GM12878 (cell line): ENCODE measurements around the gene HS6ST1. TPM values are rescaled to one million over a fixed set of nuclear protein-coding genes. Genes with fewer than 3 reads are reported as not detected.

Experiments used
- GATAD2B ChIP-seq: fragments of 450-650 bp; conservative IDR thresholded peaks from 2 replicates; pipeline ENCODE4 v1.6.1; 2017; ENCODE audit warnings: low read depth, mild to moderate bottlenecking, moderate library complexity
- JUNB ChIP-seq: IDR thresholded peaks from 2 replicates; pipeline ENCODE4 v1.6.1; 2016; ENCODE audit warnings: antibody characterized with exemption, mild to moderate bottlenecking
- KDM1A ChIP-seq: fragments of 200-600 bp; sonication (generic); IDR thresholded peaks from 2 replicates; pipeline ENCODE4 v1.6.1; 2016; ENCODE audit warnings: borderline replicate concordance
- MTA2 ChIP-seq: fragments of 450-650 bp; IDR thresholded peaks from 2 replicates; pipeline ENCODE4 v1.6.1; 2016; ENCODE audit warnings: low read depth, mild to moderate bottlenecking, moderate library complexity
- MYB ChIP-seq: fragments of 150-350 bp; IDR thresholded peaks from 2 replicates; pipeline ENCODE4 v1.6.1; 2014; ENCODE audit warnings: mild to moderate bottlenecking, low read depth, low read length, borderline replicate concordance
- STAT1 ChIP-seq: fragments of 450-650 bp; conservative IDR thresholded peaks from 2 replicates; pipeline ENCODE4 v1.6.1; 2014; ENCODE audit warnings: antibody characterized with exemption, mild to moderate bottlenecking
- ZNF207 ChIP-seq: fragments of 450-650 bp; IDR thresholded peaks from 2 replicates; pipeline ENCODE4 v1.6.1; 2014; ENCODE audit warnings: antibody characterized with exemption, mild to moderate bottlenecking, borderline replicate concordance
- polyA plus RNA-seq, 11 experiments: library from polyadenylated mRNA; depleted of rRNA in 4 of 11; unstranded in 6 of 11; stranded (reverse) in 5 of 11; fragments of >200 nt; fragmentation: Nextera tagmentation in 4 of 11; fragmentation: Illumina TruSeq in 1 of 11; extraction: Ambion mirVana in 4 of 11; extraction: Trizol in 1 of 11; gene quantifications; 1 replicate in 1 of 11; 2 replicates in 10 of 11; pipeline versions ENCODE4 v1.2.1 to v1.2.3, GENCODE V29; 2011 to 2016; ENCODE audit warnings: inconsistent platforms in 2 of 11, missing spikeins in 2 of 11, low read depth in 1 of 11
- total RNA-seq, 4 experiments: library from RNA; depleted of rRNA in 3 of 4; stranded (reverse); fragments of >200 nt in 3 of 4; fragmentation: Illumina TruSeq in 1 of 4; extraction: Trizol in 1 of 4; gene quantifications; 2 replicates each; pipeline versions ENCODE4 v1.2.1 to v1.2.3, GENCODE V29; 2013 to 2021
- TF ChIP-seq, protein P1 (sequence below): IDR thresholded peaks from 2 replicates; pipeline ENCODE4 v1.6.1; 2012; ENCODE audit warnings: mild to moderate bottlenecking, low read depth, low read length
- TF ChIP-seq, protein P2 (sequence below): fragments of 450-650 bp; IDR thresholded peaks from 2 replicates; pipeline ENCODE4 v1.6.1; 2018; ENCODE audit warnings: mild to moderate bottlenecking, low read depth, moderate library complexity; ENCODE audit not compliant: partially characterized antibody
- TF ChIP-seq, protein P3 (sequence below): fragments of 450-650 bp; IDR thresholded peaks from 2 replicates; pipeline ENCODE4 v1.6.1; 2014; ENCODE audit warnings: mild to moderate bottlenecking
- TF ChIP-seq, protein P4 (sequence below): IDR thresholded peaks from 2 replicates; pipeline ENCODE4 v1.6.1; 2012; ENCODE audit warnings: low read depth, low read length, improper control_type of control experiment

Gene HS6ST1
- total and polyA plus RNA-seq, 10 of the 15 experiments (the other 5 are each of a cell fraction or from before 2014, with no cell fraction given) = 0.48 to 17.0 (median 4.7) TPM

DNA sequence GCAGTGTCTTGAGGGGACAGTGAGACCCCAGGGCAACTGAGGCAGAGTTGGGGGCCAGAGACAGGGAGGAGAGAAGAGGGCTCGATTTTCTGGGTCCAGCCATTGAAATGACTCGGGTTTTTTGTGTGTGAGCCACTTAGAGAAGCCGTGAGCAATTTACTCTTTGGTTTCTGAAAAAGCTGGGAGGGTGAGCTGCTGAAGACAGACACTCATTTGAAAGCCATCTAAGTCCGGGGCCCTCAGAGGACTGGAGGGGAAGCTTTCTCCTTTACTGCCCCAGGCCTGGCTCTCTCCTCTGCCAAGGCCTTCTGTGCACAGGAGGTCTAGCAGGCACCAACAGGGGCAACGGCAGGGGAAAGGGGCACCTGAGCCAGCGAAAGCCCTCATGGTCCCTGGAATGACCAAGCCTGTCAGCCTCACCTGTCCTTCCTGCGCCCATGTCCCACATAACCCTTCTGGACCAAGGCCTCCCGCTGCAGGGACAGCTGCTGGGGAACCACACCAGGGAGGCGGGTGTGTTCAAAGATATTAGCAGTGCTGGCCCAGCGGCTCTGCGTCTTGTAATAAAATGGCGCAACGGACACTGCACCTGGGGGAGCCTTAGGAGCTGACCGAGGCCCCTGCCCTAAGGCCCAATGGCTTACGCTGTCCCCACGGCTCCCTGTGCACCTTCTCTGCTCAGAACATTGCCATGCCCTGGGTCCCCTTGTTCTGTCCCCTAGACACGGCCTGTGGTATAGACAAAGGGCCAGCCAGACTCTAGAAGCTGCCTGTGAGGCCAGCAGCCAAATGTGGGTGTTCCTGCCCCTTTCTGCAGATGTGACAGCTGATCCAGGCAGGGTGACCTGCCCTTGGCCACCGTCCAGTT lies 45.8 kb downstream of the HS6ST1 start (continued):
- TF ChIP-seq, protein P1, sequence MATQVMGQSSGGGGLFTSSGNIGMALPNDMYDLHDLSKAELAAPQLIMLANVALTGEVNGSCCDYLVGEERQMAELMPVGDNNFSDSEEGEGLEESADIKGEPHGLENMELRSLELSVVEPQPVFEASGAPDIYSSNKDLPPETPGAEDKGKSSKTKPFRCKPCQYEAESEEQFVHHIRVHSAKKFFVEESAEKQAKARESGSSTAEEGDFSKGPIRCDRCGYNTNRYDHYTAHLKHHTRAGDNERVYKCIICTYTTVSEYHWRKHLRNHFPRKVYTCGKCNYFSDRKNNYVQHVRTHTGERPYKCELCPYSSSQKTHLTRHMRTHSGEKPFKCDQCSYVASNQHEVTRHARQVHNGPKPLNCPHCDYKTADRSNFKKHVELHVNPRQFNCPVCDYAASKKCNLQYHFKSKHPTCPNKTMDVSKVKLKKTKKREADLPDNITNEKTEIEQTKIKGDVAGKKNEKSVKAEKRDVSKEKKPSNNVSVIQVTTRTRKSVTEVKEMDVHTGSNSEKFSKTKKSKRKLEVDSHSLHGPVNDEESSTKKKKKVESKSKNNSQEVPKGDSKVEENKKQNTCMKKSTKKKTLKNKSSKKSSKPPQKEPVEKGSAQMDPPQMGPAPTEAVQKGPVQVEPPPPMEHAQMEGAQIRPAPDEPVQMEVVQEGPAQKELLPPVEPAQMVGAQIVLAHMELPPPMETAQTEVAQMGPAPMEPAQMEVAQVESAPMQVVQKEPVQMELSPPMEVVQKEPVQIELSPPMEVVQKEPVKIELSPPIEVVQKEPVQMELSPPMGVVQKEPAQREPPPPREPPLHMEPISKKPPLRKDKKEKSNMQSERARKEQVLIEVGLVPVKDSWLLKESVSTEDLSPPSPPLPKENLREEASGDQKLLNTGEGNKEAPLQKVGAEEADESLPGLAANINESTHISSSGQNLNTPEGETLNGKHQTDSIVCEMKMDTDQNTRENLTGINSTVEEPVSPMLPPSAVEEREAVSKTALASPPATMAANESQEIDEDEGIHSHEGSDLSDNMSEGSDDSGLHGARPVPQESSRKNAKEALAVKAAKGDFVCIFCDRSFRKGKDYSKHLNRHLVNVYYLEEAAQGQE = no peak
- TF ChIP-seq ZNF207 = no peak
- TF ChIP-seq STAT1 = no peak
- TF ChIP-seq, protein P2, sequence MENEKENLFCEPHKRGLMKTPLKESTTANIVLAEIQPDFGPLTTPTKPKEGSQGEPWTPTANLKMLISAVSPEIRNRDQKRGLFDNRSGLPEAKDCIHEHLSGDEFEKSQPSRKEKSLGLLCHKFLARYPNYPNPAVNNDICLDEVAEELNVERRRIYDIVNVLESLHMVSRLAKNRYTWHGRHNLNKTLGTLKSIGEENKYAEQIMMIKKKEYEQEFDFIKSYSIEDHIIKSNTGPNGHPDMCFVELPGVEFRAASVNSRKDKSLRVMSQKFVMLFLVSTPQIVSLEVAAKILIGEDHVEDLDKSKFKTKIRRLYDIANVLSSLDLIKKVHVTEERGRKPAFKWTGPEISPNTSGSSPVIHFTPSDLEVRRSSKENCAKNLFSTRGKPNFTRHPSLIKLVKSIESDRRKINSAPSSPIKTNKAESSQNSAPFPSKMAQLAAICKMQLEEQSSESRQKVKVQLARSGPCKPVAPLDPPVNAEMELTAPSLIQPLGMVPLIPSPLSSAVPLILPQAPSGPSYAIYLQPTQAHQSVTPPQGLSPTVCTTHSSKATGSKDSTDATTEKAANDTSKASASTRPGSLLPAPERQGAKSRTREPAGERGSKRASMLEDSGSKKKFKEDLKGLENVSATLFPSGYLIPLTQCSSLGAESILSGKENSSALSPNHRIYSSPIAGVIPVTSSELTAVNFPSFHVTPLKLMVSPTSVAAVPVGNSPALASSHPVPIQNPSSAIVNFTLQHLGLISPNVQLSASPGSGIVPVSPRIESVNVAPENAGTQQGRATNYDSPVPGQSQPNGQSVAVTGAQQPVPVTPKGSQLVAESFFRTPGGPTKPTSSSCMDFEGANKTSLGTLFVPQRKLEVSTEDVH = no peak
- TF ChIP-seq JUNB = no peak
- TF ChIP-seq, protein P3, sequence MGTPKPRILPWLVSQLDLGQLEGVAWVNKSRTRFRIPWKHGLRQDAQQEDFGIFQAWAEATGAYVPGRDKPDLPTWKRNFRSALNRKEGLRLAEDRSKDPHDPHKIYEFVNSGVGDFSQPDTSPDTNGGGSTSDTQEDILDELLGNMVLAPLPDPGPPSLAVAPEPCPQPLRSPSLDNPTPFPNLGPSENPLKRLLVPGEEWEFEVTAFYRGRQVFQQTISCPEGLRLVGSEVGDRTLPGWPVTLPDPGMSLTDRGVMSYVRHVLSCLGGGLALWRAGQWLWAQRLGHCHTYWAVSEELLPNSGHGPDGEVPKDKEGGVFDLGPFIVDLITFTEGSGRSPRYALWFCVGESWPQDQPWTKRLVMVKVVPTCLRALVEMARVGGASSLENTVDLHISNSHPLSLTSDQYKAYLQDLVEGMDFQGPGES = no peak
- TF ChIP-seq KDM1A = no peak
- TF ChIP-seq, protein P4, sequence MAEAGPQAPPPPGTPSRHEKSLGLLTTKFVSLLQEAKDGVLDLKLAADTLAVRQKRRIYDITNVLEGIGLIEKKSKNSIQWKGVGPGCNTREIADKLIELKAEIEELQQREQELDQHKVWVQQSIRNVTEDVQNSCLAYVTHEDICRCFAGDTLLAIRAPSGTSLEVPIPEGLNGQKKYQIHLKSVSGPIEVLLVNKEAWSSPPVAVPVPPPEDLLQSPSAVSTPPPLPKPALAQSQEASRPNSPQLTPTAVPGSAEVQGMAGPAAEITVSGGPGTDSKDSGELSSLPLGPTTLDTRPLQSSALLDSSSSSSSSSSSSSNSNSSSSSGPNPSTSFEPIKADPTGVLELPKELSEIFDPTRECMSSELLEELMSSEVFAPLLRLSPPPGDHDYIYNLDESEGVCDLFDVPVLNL = no peak
- TF ChIP-seq MTA2 = no peak
- no peak for TF ChIP-seq MYB
- TF ChIP-seq GATAD2B = no peak
